HEK293T (cell line): ENCODE results near the gene CDH18.

Source experiments
- CTBP1 ChIP-seq: fragments of 450-650 bp; IDR thresholded peaks from 2 replicates; pipeline ENCODE4 v1.6.1; 2016; ENCODE audit warnings: borderline replicate concordance
- SP1 ChIP-seq: fragments of 450-650 bp; IDR thresholded peaks from 2 replicates; pipeline ENCODE4 v1.6.1; 2017

- no peak for TF ChIP-seq SP1
- TF ChIP-seq CTBP1, result no peak
Measured at GRCh38 chr5:19855031-19855430, 133.0 kb downstream of the CDH18 start.
